Heart left ventricle (tissue), 16 donors: ENCODE measurements around the gene DNHD1. TPM values are rescaled to one million over a fixed set of nuclear protein-coding genes. Genes with fewer than 3 reads are reported as not detected.

Experiments used
- ATAC-seq, 4 donors: fragments of 200-7000 bp; cut with Tn5 transposase; one replicate each; pipeline ENCODE4 v1.9.1; 2020 to 2022; ENCODE audit warnings: moderate library complexity in 4 of 4, mild to moderate bottlenecking in 3 of 4, moderate number of reproducible peaks in 1 of 4
- DNase-seq, 5 donors: peaks; one replicate each; pipeline ENCODE4 v3.0.0-alpha.2; 2020
- H3K27ac ChIP-seq, 12 donors: fragments of 200-600 bp; sonication (generic) in 4 of 12; one replicate each; pipeline versions ENCODE4 v1.5.0 to v1.8.0; 2016 to 2022; ENCODE audit warnings: mild to moderate bottlenecking in 2 of 12
- H3K27me3 ChIP-seq, 9 donors: fragments of 200-600 bp; sonication (generic) in 2 of 9; one replicate each; pipeline versions ENCODE4 v1.5.1 to v1.8.0; 2016 to 2022; ENCODE audit warnings: mild to moderate bottlenecking in 3 of 9
- H3K36me3 ChIP-seq, 9 donors: fragments of 200-600 bp; sonication (generic) in 2 of 9; one replicate each; pipeline versions ENCODE4 v1.5.0 to v1.8.0; 2018 to 2022; ENCODE audit warnings: mild to moderate bottlenecking in 2 of 9
- H3K4me1 ChIP-seq, 12 donors: fragments of 200-600 bp; sonication (generic) in 4 of 12; one replicate each; pipeline versions ENCODE4 v1.5.0 to v1.8.0; 2016 to 2022; ENCODE audit warnings: mild to moderate bottlenecking in 3 of 12
- H3K4me3 ChIP-seq, 12 donors: fragments of 200-600 bp; sonication (generic) in 4 of 12; one replicate each; pipeline versions ENCODE4 v1.5.0 to v1.8.0; 2017 to 2022; ENCODE audit warnings: mild to moderate bottlenecking in 9 of 12, moderate library complexity in 4 of 12
- H3K9me3 ChIP-seq, 12 donors: fragments of 200-600 bp; sonication (generic) in 4 of 12; one replicate each; pipeline versions ENCODE4 v1.5.0 to v1.8.0; 2016 to 2022; ENCODE audit warnings: mild to moderate bottlenecking in 1 of 12
- POLR2A ChIP-seq, 2 donors: fragments of 450-650 bp; IDR thresholded peaks; one replicate each; pipeline ENCODE4 v1.6.1; 2017; ENCODE audit warnings: antibody characterized with exemption in 2 of 2, mild to moderate bottlenecking in 2 of 2, moderate library complexity in 2 of 2
- WGBS, 4 donors: extraction: QIAGEN DNeasy Blood & Tissue Kit in 2 of 4; methylation state at CpG; one replicate each; pipeline versions ENCODE4 v1.1.5 to v1.1.7; 2013 to 2018; 5-methylcytosine and 5-hydroxymethylcytosine counted together
- intact Hi-C, 10 donors: fragments of 100-400 bp; cut with DNase I; formaldehyde crosslinking; loops; one replicate each; pipeline versions ENCODE4 v1.11.1 to v1.14.2; 2022
- polyA plus RNA-seq, 2 donors: library from polyadenylated mRNA; stranded (reverse); fragments of 200-250 nt; gene quantifications; one replicate each; pipeline ENCODE4 v1.2.3, GENCODE V29; 2013
- total RNA-seq, 9 donors: library from RNA; depleted of rRNA in 2 of 9; stranded (reverse); fragments of >200 nt in 2 of 9; fragmentation: NEBNext Ultra II Directional in 3 of 9; extraction: Animal tissue kit (Norgen Biotek cat#: 25700) in 3 of 9; gene quantifications; one replicate each; pipeline versions ENCODE4 v1.1.0 to v1.2.4, GENCODE V29; 2016 to 2023
- TF ChIP-seq, protein P1 (sequence below), 12 donors: fragments of 200-600 bp; sonication (generic) in 4 of 12; IDR thresholded peaks; one replicate each; pipeline versions ENCODE4 v1.5.0 to v1.8.0; 2018 to 2022; ENCODE audit warnings: antibody characterized with exemption in 12 of 12, mild to moderate bottlenecking in 5 of 12
- donor health status: ischemic (EF 13 %, LVEDD 7.1; RV severe dilation, severe dysfunction).
- donor health status: healthy with polysubstance abuse.
- donor health status: DM: no; HTN: yes; CAD: no.
- donor health status: DM: no; HTN: no; CAD: no.
- donor health status: ischemic (EF 25% LVEDD 6.9; RV normal size, moderate dysfunction).
- donor health status: ischemic (EF 25% LVEDD 5.7; RV mildly dilated, moderate dysfunction).
- donor health status: healthy.
- donor health status: DM: yes; HTN: yes; CAD: no.
- donor health status: ischemic (EF 35%, LVEDD 5.7; RV mildly dilated, moderate dysfunction).
- donor health status: nonischemic (EF 11% LVEDD 7.7; RV severe dilation, severe dysfunction).
- donor health status: DM: yes; HTN: yes; CAD: no.
- donor health status: PGD.
- donor health status: ischemic (EF 29% LVEDD 5.4; RV normal size, mild dysfunction).
- donor health status: nonischemic (EF 23%, LVEDD 6.1; RV moderate dilation, normal function).

DNHD1 gene
- total and polyA plus RNA-seq, 11 donors, result 2.2 to 9.4 (median 5.4) TPM

DNA sequence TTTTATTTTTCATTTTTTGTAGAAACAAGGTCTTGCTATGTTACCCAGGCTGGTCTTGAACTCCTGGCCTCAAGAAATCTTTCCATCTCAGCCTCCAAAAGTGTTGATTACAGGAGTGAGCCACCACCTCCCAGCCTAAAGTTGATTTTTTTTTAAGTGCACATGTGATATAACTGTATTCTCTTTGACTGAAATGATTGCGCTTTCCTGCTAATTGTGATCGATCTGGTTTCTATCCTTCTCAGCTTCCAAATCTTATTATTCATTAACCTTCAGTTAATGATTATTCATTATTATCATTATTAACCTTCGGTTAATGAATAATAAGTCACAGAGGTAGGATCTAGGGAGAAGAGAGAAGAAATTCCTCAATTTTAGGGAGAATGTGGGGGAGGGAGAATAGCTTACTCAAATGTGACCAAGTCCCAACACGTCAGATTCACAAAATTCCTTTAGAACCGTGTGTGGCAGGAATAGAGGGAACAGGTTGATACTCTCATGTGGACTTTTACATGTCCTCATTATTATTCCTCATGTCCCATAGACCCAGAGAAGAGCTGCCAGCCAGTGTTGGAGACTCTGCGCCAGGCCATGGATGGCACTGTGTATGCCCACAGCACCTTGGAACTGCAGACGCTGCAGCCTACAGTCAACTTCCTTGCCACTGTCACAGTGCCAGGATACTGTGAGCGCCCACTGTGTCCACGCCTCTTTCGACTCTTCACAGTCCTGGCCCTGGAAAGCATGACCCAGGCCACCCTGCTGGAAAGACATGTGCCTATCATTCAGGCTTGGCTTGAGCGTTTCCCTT lies 59.3 kb downstream of the DNHD1 start:
- Histone ChIP-seq H3K27me3 (no peaks in the 10 kb centered on the region), H3K4me1 (peaks cover 0 to 18% (median 0%) of the 10 kb centered on the region in 12 donors), H3K9me3 (no peaks in the 10 kb centered on the region), H3K4me3 (no peak overlapping the region), H3K27ac (no peak overlapping the region), H3K36me3 (peaks cover 0 to 3% (median 0%) of the 10 kb centered on the region in 9 donors)
- WGBS, 4 donors, result 85 to 90% (median 88%) methylated on average over 10 to 11 of the region's 11 CpGs
- TF ChIP-seq, protein P1, sequence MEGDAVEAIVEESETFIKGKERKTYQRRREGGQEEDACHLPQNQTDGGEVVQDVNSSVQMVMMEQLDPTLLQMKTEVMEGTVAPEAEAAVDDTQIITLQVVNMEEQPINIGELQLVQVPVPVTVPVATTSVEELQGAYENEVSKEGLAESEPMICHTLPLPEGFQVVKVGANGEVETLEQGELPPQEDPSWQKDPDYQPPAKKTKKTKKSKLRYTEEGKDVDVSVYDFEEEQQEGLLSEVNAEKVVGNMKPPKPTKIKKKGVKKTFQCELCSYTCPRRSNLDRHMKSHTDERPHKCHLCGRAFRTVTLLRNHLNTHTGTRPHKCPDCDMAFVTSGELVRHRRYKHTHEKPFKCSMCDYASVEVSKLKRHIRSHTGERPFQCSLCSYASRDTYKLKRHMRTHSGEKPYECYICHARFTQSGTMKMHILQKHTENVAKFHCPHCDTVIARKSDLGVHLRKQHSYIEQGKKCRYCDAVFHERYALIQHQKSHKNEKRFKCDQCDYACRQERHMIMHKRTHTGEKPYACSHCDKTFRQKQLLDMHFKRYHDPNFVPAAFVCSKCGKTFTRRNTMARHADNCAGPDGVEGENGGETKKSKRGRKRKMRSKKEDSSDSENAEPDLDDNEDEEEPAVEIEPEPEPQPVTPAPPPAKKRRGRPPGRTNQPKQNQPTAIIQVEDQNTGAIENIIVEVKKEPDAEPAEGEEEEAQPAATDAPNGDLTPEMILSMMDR (IDR thresholded peaks at IDR 0.05), result no peak
- TF ChIP-seq POLR2A (IDR thresholded peaks at IDR 0.05), result no peak
- DNase-seq, result no peak
- no peak for ATAC-seq
- intact Hi-C loops, result loop anchor here in 1 of 10 donors (5.0 kb wide), 1 partner anchor 46 kb away; the partner anchor contains the start of genes ILK and RRP8

GRCh38 chr11:6557063-6557462 lies 60.0 kb downstream of the DNHD1 start:
- intact Hi-C loops, result loop anchor here in 1 of 10 donors (5.0 kb wide), 1 partner anchor 45 kb away; the partner anchor contains the start of genes ILK and RRP8

DNA sequence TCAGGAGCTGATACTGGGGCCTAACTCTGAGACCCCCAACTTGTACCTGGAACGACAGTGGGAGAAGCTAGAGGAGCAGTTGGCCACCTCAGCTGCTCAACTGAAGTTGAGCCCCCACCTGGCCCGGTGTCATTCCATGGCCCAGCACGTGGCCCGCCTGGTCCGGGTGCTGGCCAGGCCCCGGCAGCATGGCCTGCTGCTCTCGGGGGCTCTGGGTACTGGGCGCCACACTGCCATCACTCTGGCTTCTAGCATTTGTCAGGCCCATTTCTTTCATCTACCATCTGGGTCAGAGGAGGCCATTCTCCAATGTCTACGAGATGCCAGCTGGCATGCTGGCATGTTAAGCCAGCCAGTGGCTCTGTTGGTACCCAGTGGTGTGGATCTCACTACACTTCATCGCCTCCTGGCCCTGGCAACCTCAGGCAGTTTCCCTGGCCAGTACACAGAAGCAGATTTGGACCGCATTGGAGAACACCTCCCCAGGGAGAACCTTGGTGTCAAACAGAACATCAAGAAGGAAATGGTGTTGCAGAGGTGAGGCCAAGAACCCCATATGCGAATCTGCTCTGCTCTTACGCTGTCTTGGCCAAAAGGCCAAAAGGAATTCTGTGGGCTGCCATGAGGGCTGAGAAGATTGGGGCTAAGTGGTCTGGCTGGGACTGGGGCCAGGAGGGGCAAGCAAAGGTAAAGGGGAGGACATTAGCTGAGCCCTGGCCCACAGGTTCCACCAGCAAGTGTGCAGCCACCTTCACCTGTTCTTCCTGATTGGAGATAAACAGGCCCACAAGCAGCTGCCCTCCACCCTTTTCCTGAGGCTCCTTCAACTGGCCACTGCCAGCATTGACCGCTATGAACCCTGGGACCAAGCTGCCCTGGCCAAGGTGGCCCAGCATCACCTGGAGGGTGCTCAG lies 60.9 kb downstream of the DNHD1 start:
- no peak overlapping the region for H3K4me3 ChIP-seq
- no peaks in the 10 kb centered on the region for H3K9me3 ChIP-seq
- intact Hi-C loops, result loop anchor here in 1 of 10 donors (5.0 kb wide), 1 partner anchor 44 kb away; the partner anchor contains the start of genes ILK and RRP8
- no peak for TF ChIP-seq POLR2A (IDR thresholded peaks at IDR 0.05)
- TF ChIP-seq, protein P1 (IDR thresholded peaks at IDR 0.05), result no peak
- peaks cover 0 to 18% (median 0%) of the 10 kb centered on the region in 12 donors for H3K4me1 ChIP-seq
- DNase-seq, result peak in 2 of 5 donors; percentile 59 to 81
- WGBS, 4 donors, result 74 to 80% (median 75%) methylated on average over 13 to 14 of the region's 14 CpGs
- peak; percentile 84 to 94 (median 91) for ATAC-seq
- peaks cover 0 to 3% (median 0%) of the 10 kb centered on the region in 9 donors for H3K36me3 ChIP-seq
- no peak overlapping the region for H3K27ac ChIP-seq
- no peaks in the 10 kb centered on the region for H3K27me3 ChIP-seq

More at GRCh38 chr11:6557063-6557462, 60.0 kb downstream of the DNHD1 start:
- no peak for DNase-seq
- H3K27me3 ChIP-seq, result no peaks in the 10 kb centered on the region
- no peak overlapping the region for H3K4me3 ChIP-seq
- no peak for ATAC-seq
- WGBS, 4 donors, result 93 to 99% (median 97%) methylated on average over 11 of the region's 11 CpGs
- no peak overlapping the region for H3K27ac ChIP-seq
- no peak for TF ChIP-seq POLR2A (IDR thresholded peaks at IDR 0.05)
- TF ChIP-seq, protein P1 (IDR thresholded peaks at IDR 0.05), result no peak
- no peaks in the 10 kb centered on the region for H3K9me3 ChIP-seq
- H3K4me1 ChIP-seq, result peaks cover 0 to 18% (median 0%) of the 10 kb centered on the region in 12 donors
- peaks cover 0 to 3% (median 0%) of the 10 kb centered on the region in 9 donors for H3K36me3 ChIP-seq
